Fibroblast of the conjunctiva (primary cell): Measurements from ENCODE around the gene IRF8.
"Not testable (repeated sequence)": the region's sequence is repeated elsewhere in the genome, so short reads cannot be mapped to it uniquely, and the experiment has no call there.

Experiments
- DNase-seq: peaks from one replicate; pipeline ENCODE4 v3.0.0-alpha.2; 2010; ENCODE audit warnings: low read depth

IRF8 gene

GRCh38 chr16:85898521-85899442 lies at the start of gene IRF8:
TSS of gene IRF8 (plus strand) at chr16:85899162. CDS start at chr16:85903016, 3,854 bp downstream.
- no peak for DNase-seq

GRCh38 chr16:85849388-85849787 lies 49.6 kb upstream of the IRF8 start:
- DNase-seq = no peak

GRCh38 chr16:85850344-85850880 lies 48.5 kb upstream of the IRF8 start:
- DNase-seq = no peak

GRCh38 chr16:85851034-85851785 lies 47.8 kb upstream of the IRF8 start:
- no peak for DNase-seq

GRCh38 chr16:85853547-85854545 lies 45.1 kb upstream of the IRF8 start:
- DNase-seq = no peak

GRCh38 chr16:85854935-85855334 lies 44.0 kb upstream of the IRF8 start:
- no peak for DNase-seq

- no peak for DNase-seq
Observed at GRCh38 chr16:85856079-85856478, 42.9 kb upstream of the IRF8 start.

- no peak for DNase-seq
Observed at GRCh38 chr16:85856585-85856984, 42.4 kb upstream of the IRF8 start.

- no peak for DNase-seq
Observed at GRCh38 chr16:85857406-85857805, 41.6 kb upstream of the IRF8 start.

GRCh38 chr16:85858571-85858970 lies 40.4 kb upstream of the IRF8 start:
- DNase-seq = not testable (repeated sequence)

GRCh38 chr16:85858984-85859817 lies 39.8 kb upstream of the IRF8 start:
- DNase-seq = no peak

- no peak for DNase-seq
Observed at GRCh38 chr16:85859818-85860125, 39.2 kb upstream of the IRF8 start.

- no peak for DNase-seq
Observed at GRCh38 chr16:85860413-85861094, 38.4 kb upstream of the IRF8 start.

GRCh38 chr16:85861095-85861825 lies 37.7 kb upstream of the IRF8 start:
- no peak for DNase-seq

- DNase-seq = no peak
Observed at GRCh38 chr16:85862476-85863383, 36.2 kb upstream of the IRF8 start.

GRCh38 chr16:85863384-85863774 lies 35.6 kb upstream of the IRF8 start:
- no peak for DNase-seq

GRCh38 chr16:85864965-85865364 lies 34.0 kb upstream of the IRF8 start:
- no peak for DNase-seq

GRCh38 chr16:85867189-85867588 lies 31.8 kb upstream of the IRF8 start:
- no peak for DNase-seq
